Left lung (tissue), 14 donors: ENCODE measurements around the gene DBNDD2. TPM values are rescaled to one million over a fixed set of nuclear protein-coding genes. Genes with fewer than 3 reads are reported as not detected.

Experiments
- ATAC-seq: fragments of 200-7000 bp; cut with Tn5 transposase; one replicate; pipeline ENCODE4 v1.9.1; 2020; ENCODE audit warnings: moderate library complexity
- DNase-seq, 4 donors: peaks; one replicate each; pipeline ENCODE4 v3.0.0-alpha.2; 2013 to 2020
- H3K27ac ChIP-seq, 2 donors: fragments of 200-600 bp; sonication (generic) in 1 of 2; one replicate each; pipeline versions ENCODE4 v1.5.0 to v1.8.0; 2020 to 2021
- H3K27me3 ChIP-seq, 2 donors: fragments of 200-600 bp; sonication (generic) in 1 of 2; one replicate each; pipeline versions ENCODE4 v1.5.0 to v1.8.0; 2020 to 2021
- H3K36me3 ChIP-seq, 2 donors: fragments of 200-600 bp; sonication (generic) in 1 of 2; one replicate each; pipeline versions ENCODE4 v1.5.0 to v1.8.0; 2020 to 2021
- H3K4me1 ChIP-seq, 2 donors: fragments of 200-600 bp; one replicate each; pipeline ENCODE4 v1.8.0; 2021
- H3K4me3 ChIP-seq, 2 donors: fragments of 200-600 bp; sonication (generic) in 1 of 2; one replicate each; pipeline versions ENCODE4 v1.5.0 to v1.8.0; 2020 to 2021; ENCODE audit warnings: mild to moderate bottlenecking in 1 of 2
- H3K9me3 ChIP-seq, 2 donors: fragments of 200-600 bp; sonication (generic) in 1 of 2; one replicate each; pipeline versions ENCODE4 v1.5.0 to v1.8.0; 2020 to 2021
- intact Hi-C, 2 donors: fragments of 100-400 bp; cut with DNase I; formaldehyde crosslinking; loops; one replicate each; pipeline versions ENCODE4 v1.11.2 to v1.14.2; 2022
- long read RNA-seq, 12 donors: library from polyadenylated mRNA in 2 of 12; unstranded in 2 of 12; transcript quantifications; one replicate each; pipeline ENCODE4 v2.0.0 and lab custom pipeline, GENCODE V29; 2019 to 2026
- polyA plus RNA-seq, 6 donors: library from polyadenylated mRNA; unstranded; fragments of 120-200 nt; gene quantifications; one replicate each; pipeline ENCODE4 v1.2.1, GENCODE V29; 2013; ENCODE audit not compliant: insufficient read length in 6 of 6
- total RNA-seq, 2 donors: library from RNA; stranded (reverse); fragmentation: NEBNext Ultra II Directional; extraction: Animal tissue kit (Norgen Biotek cat#: 25700); gene quantifications; one replicate each; pipeline ENCODE4 v1.2.1, GENCODE V29; 2021
- TF ChIP-seq, protein P1 (sequence below), 2 donors: fragments of 200-600 bp; sonication (generic) in 1 of 2; IDR thresholded peaks; one replicate each; pipeline versions ENCODE4 v1.5.0 to v1.8.0; 2021; ENCODE audit warnings: antibody characterized with exemption in 2 of 2
- donor health status: DM: no; HTN: yes; CAD: no.
- donor health status: DM: no; HTN: no; CAD: no.

The DBNDD2 gene
- total RNA-seq (10 to 100 TPM; 53.1 to 66.4 TPM), polyA plus RNA-seq (10 to 100 TPM; 18.9 to 22.9 (median 20.4) TPM)
- long read RNA-seq, donor 1, transcript DBNDD2-202 (4 exons, 1,078 nt), result major isoform, 13 of 15 reads
- long read RNA-seq, donor 1, partial matches to known transcripts, result 0 of 15 reads
- long read RNA-seq, donor 1, other reads (novel, unspliced or antisense), result 0 of 15 reads
- long read RNA-seq, donor 2, transcript DBNDD2-202 (4 exons, 1,078 nt), result major isoform, 18 of 20 reads
- long read RNA-seq, donor 2, partial matches to known transcripts, result 0 of 20 reads
- long read RNA-seq, donor 2, other reads (novel, unspliced or antisense), result 0 of 20 reads
- long read RNA-seq, donor 3, transcript DBNDD2-202 (4 exons, 1,078 nt), result major isoform, 9 of 11 reads
- long read RNA-seq, donor 3, partial matches to known transcripts, result 0 of 11 reads
- long read RNA-seq, donor 3, other reads (novel, unspliced or antisense), result 0 of 11 reads
- long read RNA-seq, donor 4, transcript DBNDD2-202 (4 exons, 1,078 nt), result major isoform, 58 of 79 reads
- long read RNA-seq, donor 4, transcript DBNDD2-208 (4 exons, 1,118 nt), result minor isoform, 9 of 79 reads
- long read RNA-seq, donor 4, partial matches to known transcripts, result 0 of 79 reads
- long read RNA-seq, donor 4, other reads (novel, unspliced or antisense), result 5 of 79 reads
- long read RNA-seq, donor 5, transcript DBNDD2-202 (4 exons, 1,078 nt), result major isoform, 12 of 19 reads
- long read RNA-seq, donor 5, partial matches to known transcripts, result 0 of 19 reads
- long read RNA-seq, donor 5, other reads (novel, unspliced or antisense), result 0 of 19 reads
- long read RNA-seq, donor 6, transcript DBNDD2-202 (4 exons, 1,078 nt), result major isoform, 10 of 11 reads
- long read RNA-seq, donor 6, partial matches to known transcripts, result 0 of 11 reads
- long read RNA-seq, donor 6, other reads (novel, unspliced or antisense), result 0 of 11 reads
- long read RNA-seq, donor 7, transcript DBNDD2-202 (4 exons, 1,078 nt), result major isoform, 9 of 10 reads
- long read RNA-seq, donor 7, partial matches to known transcripts, result 0 of 10 reads
- long read RNA-seq, donor 7, other reads (novel, unspliced or antisense), result 0 of 10 reads
- long read RNA-seq, donor 8, partial matches to known transcripts, result 0 of 6 reads
- long read RNA-seq, donor 8, other reads (novel, unspliced or antisense), result 0 of 6 reads
- long read RNA-seq, donor 9, result 0 reads
- long read RNA-seq, donor 10, transcript DBNDD2-208 (4 exons, 1,118 nt), result minor isoform, 14 of 104 reads
- long read RNA-seq, donor 10, transcript DBNDD2-202 (4 exons, 1,078 nt), result major isoform, 77 of 104 reads
- long read RNA-seq, donor 10, partial matches to known transcripts, result 0 of 104 reads
- long read RNA-seq, donor 10, other reads (novel, unspliced or antisense), result 5 of 104 reads
- long read RNA-seq, donor 11, transcript DBNDD2-202 (4 exons, 1,078 nt), result major isoform, 25 of 36 reads
- long read RNA-seq, donor 11, transcript DBNDD2-203 (3 exons, 1,417 nt), result minor isoform, 9 of 36 reads
- long read RNA-seq, donor 11, partial matches to known transcripts, result 0 of 36 reads
- long read RNA-seq, donor 11, other reads (novel, unspliced or antisense), result 0 of 36 reads
- long read RNA-seq, donor 12, transcript DBNDD2-202 (4 exons, 1,078 nt), result major isoform, 6 of 13 reads
- long read RNA-seq, donor 12, partial matches to known transcripts, result 0 of 13 reads
- long read RNA-seq, donor 12, other reads (novel, unspliced or antisense), result 0 of 13 reads

DNA sequence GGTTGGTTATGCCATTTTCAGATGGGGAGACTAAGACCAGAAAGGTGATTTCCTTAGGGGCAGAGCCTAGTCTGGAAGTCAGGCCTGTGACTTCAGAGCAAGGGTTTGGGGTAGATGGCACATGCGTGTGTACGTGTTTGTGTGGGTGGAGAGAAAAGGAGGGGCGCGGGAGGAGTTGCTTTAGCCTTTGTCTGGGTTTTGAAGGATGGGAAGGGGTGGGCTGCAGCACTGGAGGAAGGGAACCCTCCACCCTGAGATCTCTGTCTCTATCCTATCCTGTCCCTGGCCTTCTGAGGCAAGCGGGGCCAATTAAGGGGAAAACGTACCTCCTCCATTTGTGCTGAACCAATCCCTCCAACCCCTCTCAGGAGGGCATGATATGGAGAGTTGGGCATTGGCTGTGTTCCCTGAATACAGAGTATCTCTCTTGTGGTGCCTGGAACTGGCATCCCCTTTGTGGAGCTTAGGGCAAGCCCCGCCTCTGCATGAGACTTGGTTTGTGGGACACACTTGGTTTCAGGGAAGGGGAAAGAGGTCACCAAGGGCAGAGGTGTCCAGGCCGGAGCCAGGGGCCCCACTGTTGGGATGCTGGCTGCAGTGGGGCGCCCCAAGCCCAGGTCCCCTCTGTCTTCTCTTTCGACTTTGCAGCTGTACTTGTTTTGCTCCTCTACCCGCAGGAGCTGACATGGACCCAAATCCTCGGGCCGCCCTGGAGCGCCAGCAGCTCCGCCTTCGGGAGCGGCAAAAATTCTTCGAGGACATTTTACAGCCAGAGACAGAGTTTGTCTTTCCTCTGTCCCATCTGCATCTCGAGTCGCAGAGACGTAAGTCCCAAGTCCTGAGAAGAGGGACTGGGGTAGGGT is at the start of gene DBNDD2:
TSS of gene DBNDD2 (plus strand) at position 507 of the 863 bp plus-strand sequence. CDS start at position 686, 179 bp downstream.
- peaks cover 0 to 28% of the 10 kb centered on the region in 2 donors for H3K36me3 ChIP-seq
- H3K9me3 ChIP-seq, result no peaks in the 10 kb centered on the region
- peaks cover 4 to 28% of the 10 kb centered on the region in 2 donors for H3K4me1 ChIP-seq
- peak within 1 kb of the TSS; percentile 84 to 88 for H3K27ac ChIP-seq
- intact Hi-C loops, result no loop called here
- ATAC-seq, result no peak
- H3K4me3 ChIP-seq, result peak within 1 kb of the TSS; percentile 76 to 86
- TF ChIP-seq, protein P1, sequence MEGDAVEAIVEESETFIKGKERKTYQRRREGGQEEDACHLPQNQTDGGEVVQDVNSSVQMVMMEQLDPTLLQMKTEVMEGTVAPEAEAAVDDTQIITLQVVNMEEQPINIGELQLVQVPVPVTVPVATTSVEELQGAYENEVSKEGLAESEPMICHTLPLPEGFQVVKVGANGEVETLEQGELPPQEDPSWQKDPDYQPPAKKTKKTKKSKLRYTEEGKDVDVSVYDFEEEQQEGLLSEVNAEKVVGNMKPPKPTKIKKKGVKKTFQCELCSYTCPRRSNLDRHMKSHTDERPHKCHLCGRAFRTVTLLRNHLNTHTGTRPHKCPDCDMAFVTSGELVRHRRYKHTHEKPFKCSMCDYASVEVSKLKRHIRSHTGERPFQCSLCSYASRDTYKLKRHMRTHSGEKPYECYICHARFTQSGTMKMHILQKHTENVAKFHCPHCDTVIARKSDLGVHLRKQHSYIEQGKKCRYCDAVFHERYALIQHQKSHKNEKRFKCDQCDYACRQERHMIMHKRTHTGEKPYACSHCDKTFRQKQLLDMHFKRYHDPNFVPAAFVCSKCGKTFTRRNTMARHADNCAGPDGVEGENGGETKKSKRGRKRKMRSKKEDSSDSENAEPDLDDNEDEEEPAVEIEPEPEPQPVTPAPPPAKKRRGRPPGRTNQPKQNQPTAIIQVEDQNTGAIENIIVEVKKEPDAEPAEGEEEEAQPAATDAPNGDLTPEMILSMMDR (IDR thresholded peaks at IDR 0.05), result no peak
- H3K27me3 ChIP-seq, result peaks cover 0 to 43% of the 10 kb centered on the region in 2 donors
- DNase-seq, result no peak

- intact Hi-C loops, result no loop called here
- H3K4me1 ChIP-seq, result peaks cover 33 to 70% of the 10 kb centered on the region in 2 donors
- H3K27me3 ChIP-seq, result no peaks in the 10 kb centered on the region
- ATAC-seq (peak; percentile 9), DNase-seq (peak in 1 of 4 donors; percentile 72)
- H3K36me3 ChIP-seq, result no peaks in the 10 kb centered on the region
- no peaks in the 10 kb centered on the region for H3K9me3 ChIP-seq
- no peak overlapping the region for H3K4me3 ChIP-seq
- peak overlapping the region; percentile 77 to 78 for H3K27ac ChIP-seq
- TF ChIP-seq, protein P1 (IDR thresholded peaks at IDR 0.05), result no peak
Measured at GRCh38 chr20:45359069-45359405, 49.1 kb upstream of the DBNDD2 start.

DNA sequence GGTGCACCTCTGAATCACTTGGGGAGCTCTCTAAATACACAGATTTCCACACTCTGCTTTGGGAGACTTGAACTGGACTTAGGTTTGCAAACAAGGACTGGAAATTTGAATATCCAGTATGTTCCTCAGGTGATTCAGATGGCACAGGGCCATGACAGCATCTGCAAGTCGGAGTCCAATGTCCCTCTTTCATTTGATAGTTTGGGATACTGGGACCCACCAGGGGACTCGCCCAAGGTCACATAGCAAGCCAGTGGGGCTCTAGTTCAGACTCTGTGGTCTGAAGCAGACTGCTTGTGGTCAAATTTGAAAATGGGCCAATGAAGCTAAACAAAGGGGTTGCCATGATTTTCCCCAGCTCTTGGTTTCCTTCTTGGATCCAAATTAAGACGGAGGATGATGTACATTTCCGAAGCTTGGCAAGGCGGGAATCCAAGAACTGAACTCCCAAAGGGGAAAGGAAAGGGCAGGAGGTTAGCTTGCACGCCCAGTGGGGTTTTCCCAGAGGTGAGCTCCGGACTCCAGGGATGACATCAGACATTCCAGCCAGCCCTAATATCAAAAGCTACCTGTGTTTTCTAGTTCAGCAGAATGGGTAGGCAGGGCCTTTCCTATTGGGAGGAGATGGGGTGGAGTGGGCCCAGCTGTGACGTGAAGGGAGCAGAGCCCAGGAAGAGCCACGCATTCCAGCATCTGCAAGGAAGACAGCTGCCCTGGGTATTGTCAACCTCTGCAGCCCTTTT is 48.5 kb upstream of the DBNDD2 start:
- ATAC-seq (peak; percentile 1), DNase-seq (no peak)
- TF ChIP-seq, protein P1 (IDR thresholded peaks at IDR 0.05), result no peak
- H3K27me3 ChIP-seq, result no peaks in the 10 kb centered on the region
- no peaks in the 10 kb centered on the region for H3K9me3 ChIP-seq
- intact Hi-C loops, result no loop called here
- no peak overlapping the region for H3K4me3 ChIP-seq
- H3K4me1 ChIP-seq, result peaks cover 35 to 74% of the 10 kb centered on the region in 2 donors
- peak overlapping the region; percentile 77 to 78 for H3K27ac ChIP-seq
- H3K36me3 ChIP-seq, result no peaks in the 10 kb centered on the region
